MM.1S (cell line): Measurements from ENCODE around the gene AMZ1.

ENCODE experiments used
- EZH2phosphoT487 ChIP-seq: fragments of 300-600 bp; sonication (generic); IDR thresholded peaks from 2 replicates; pipeline ENCODE4 v1.6.1; 2018; ENCODE audit warnings: antibody characterized with exemption, low read length
- TF ChIP-seq, protein P1 (sequence below): fragments of 300-600 bp; sonication (generic); IDR thresholded peaks from 2 replicates; pipeline ENCODE4 v1.5.1; 2016; ENCODE audit warnings: antibody characterized with exemption, low read length, mixed read lengths

DNA sequence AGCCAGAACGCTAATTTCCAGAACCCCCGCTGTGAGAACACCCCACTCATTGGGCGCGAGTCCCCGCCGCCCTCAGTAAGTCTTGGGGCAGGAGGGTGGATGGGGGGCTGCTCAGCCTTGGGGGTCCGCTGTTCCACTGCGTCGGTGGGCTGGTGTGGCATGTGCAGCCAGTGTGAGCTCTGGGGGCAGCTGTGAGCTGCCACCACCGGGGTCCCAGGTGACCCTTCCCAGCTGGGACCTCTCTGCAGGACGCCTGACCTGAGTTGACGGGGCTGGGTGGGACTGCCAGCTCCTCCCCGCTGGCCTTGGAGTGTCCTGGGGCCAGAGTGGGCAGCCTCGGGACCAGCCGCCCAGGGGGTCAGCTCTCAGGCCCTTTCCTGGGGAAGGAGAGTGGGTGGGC is 29.1 kb upstream of the AMZ1 start:
- TF ChIP-seq, protein P1, sequence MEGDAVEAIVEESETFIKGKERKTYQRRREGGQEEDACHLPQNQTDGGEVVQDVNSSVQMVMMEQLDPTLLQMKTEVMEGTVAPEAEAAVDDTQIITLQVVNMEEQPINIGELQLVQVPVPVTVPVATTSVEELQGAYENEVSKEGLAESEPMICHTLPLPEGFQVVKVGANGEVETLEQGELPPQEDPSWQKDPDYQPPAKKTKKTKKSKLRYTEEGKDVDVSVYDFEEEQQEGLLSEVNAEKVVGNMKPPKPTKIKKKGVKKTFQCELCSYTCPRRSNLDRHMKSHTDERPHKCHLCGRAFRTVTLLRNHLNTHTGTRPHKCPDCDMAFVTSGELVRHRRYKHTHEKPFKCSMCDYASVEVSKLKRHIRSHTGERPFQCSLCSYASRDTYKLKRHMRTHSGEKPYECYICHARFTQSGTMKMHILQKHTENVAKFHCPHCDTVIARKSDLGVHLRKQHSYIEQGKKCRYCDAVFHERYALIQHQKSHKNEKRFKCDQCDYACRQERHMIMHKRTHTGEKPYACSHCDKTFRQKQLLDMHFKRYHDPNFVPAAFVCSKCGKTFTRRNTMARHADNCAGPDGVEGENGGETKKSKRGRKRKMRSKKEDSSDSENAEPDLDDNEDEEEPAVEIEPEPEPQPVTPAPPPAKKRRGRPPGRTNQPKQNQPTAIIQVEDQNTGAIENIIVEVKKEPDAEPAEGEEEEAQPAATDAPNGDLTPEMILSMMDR: no peak
- no peak for TF ChIP-seq EZH2phosphoT487
